Activated naive CD8-positive, alpha-beta T cell (primary cell): Measurements from ENCODE around the gene GRIN1.

Source experiments
- H3K27ac Mint-ChIP-seq: one replicate; pipeline ENCODE4 v1.8.0; 2021; ENCODE audit warnings: mixed read lengths
- H3K27me3 Mint-ChIP-seq: one replicate; pipeline ENCODE4 v1.8.0; 2021; ENCODE audit warnings: mixed read lengths
- H3K36me3 Mint-ChIP-seq: one replicate; pipeline ENCODE4 v1.8.0; 2021; ENCODE audit warnings: mixed read lengths
- H3K4me1 Mint-ChIP-seq: one replicate; pipeline ENCODE4 v1.8.0; 2021; ENCODE audit warnings: low read depth, mixed read lengths
- H3K4me3 Mint-ChIP-seq: one replicate; pipeline ENCODE4 v1.8.0; 2021; ENCODE audit warnings: mild to moderate bottlenecking, mixed read lengths
- H3K9me3 Mint-ChIP-seq: one replicate; pipeline ENCODE4 v1.8.0; 2021; ENCODE audit warnings: low read depth, mixed read lengths

Gene GRIN1

GRCh38 chr9:137192859-137193258 lies 53.9 kb downstream of the GRIN1 start:
- Mint-ChIP-seq H3K4me3 (no peak overlapping the region), H3K4me1 (peaks cover 11% of the 10 kb centered on the region), H3K9me3 (no peaks in the 10 kb centered on the region), H3K36me3 (no peaks in the 10 kb centered on the region), H3K27me3 (no peaks in the 10 kb centered on the region), H3K27ac (no peak overlapping the region)

GRCh38 chr9:137193771-137194170 lies 54.8 kb downstream of the GRIN1 start:
- Mint-ChIP-seq H3K36me3 (no peaks in the 10 kb centered on the region), H3K4me3 (no peak overlapping the region), H3K4me1 (peaks cover 9% of the 10 kb centered on the region), H3K9me3 (no peaks in the 10 kb centered on the region), H3K27me3 (no peaks in the 10 kb centered on the region), H3K27ac (no peak overlapping the region)

GRCh38 chr9:137194388-137194787 lies 55.4 kb downstream of the GRIN1 start:
- no peak overlapping the region for H3K4me3 Mint-ChIP-seq
- H3K27me3 Mint-ChIP-seq, result no peaks in the 10 kb centered on the region
- no peaks in the 10 kb centered on the region for H3K9me3 Mint-ChIP-seq
- H3K27ac Mint-ChIP-seq, result no peak overlapping the region
- H3K4me1 Mint-ChIP-seq, result peaks cover 6% of the 10 kb centered on the region
- no peaks in the 10 kb centered on the region for H3K36me3 Mint-ChIP-seq

- H3K36me3 Mint-ChIP-seq, result no peaks in the 10 kb centered on the region
- H3K27ac Mint-ChIP-seq, result no peak overlapping the region
- no peaks in the 10 kb centered on the region for H3K9me3 Mint-ChIP-seq
- no peak overlapping the region for H3K4me3 Mint-ChIP-seq
- H3K4me1 Mint-ChIP-seq, result peaks cover 6% of the 10 kb centered on the region
- no peaks in the 10 kb centered on the region for H3K27me3 Mint-ChIP-seq
Observed at GRCh38 chr9:137194909-137195308, 56.0 kb downstream of the GRIN1 start.

GRCh38 chr9:137195525-137196220 lies 56.7 kb downstream of the GRIN1 start:
- H3K4me3 Mint-ChIP-seq, result no peak overlapping the region
- H3K9me3 Mint-ChIP-seq, result no peaks in the 10 kb centered on the region
- no peaks in the 10 kb centered on the region for H3K27me3 Mint-ChIP-seq
- peaks cover 5% of the 10 kb centered on the region for H3K4me1 Mint-ChIP-seq
- H3K36me3 Mint-ChIP-seq, result no peaks in the 10 kb centered on the region
- no peak overlapping the region for H3K27ac Mint-ChIP-seq

- no peaks in the 10 kb centered on the region for H3K27me3 Mint-ChIP-seq
- no peaks in the 10 kb centered on the region for H3K36me3 Mint-ChIP-seq
- no peaks in the 10 kb centered on the region for H3K9me3 Mint-ChIP-seq
- H3K4me3 Mint-ChIP-seq, result no peak overlapping the region
- peaks cover 13% of the 10 kb centered on the region for H3K4me1 Mint-ChIP-seq
- no peak overlapping the region for H3K27ac Mint-ChIP-seq
Observed at GRCh38 chr9:137198051-137198901, 59.3 kb downstream of the GRIN1 start.

- Mint-ChIP-seq H3K36me3 (no peaks in the 10 kb centered on the region), H3K27ac (no peak overlapping the region), H3K27me3 (no peaks in the 10 kb centered on the region), H3K4me3 (no peak overlapping the region), H3K9me3 (no peaks in the 10 kb centered on the region), H3K4me1 (peaks cover 16% of the 10 kb centered on the region)
Observed at GRCh38 chr9:137198902-137199283, 59.9 kb downstream of the GRIN1 start.

GRCh38 chr9:137199411-137200121 lies 60.6 kb downstream of the GRIN1 start:
- H3K4me1 Mint-ChIP-seq, result peaks cover 23% of the 10 kb centered on the region
- peak overlapping the region; percentile 81 for H3K4me3 Mint-ChIP-seq
- no peaks in the 10 kb centered on the region for H3K27me3 Mint-ChIP-seq
- H3K36me3 Mint-ChIP-seq, result no peaks in the 10 kb centered on the region
- no peak overlapping the region for H3K27ac Mint-ChIP-seq
- H3K9me3 Mint-ChIP-seq, result no peaks in the 10 kb centered on the region

- no peaks in the 10 kb centered on the region for H3K9me3 Mint-ChIP-seq
- H3K27me3 Mint-ChIP-seq, result no peaks in the 10 kb centered on the region
- peak within 1 kb of the TSS; percentile 58 for H3K27ac Mint-ChIP-seq
- H3K36me3 Mint-ChIP-seq, result no peaks in the 10 kb centered on the region
- peaks cover 24% of the 10 kb centered on the region for H3K4me1 Mint-ChIP-seq
- H3K4me3 Mint-ChIP-seq, result peak within 1 kb of the TSS; percentile 83
Observed at GRCh38 chr9:137200311-137201204, 61.6 kb downstream of the GRIN1 start, which contains the start of gene TPRN. Gene TPRN (minus strand): TSS chr9:137200741. CDS start chr9:137200711, 30 bp downstream.

- H3K9me3 Mint-ChIP-seq, result no peaks in the 10 kb centered on the region
- no peaks in the 10 kb centered on the region for H3K27me3 Mint-ChIP-seq
- H3K27ac Mint-ChIP-seq, result peak overlapping the region; percentile 58
- peaks cover 26% of the 10 kb centered on the region for H3K4me1 Mint-ChIP-seq
- H3K4me3 Mint-ChIP-seq, result peak overlapping the region; percentile 83
- no peaks in the 10 kb centered on the region for H3K36me3 Mint-ChIP-seq
Observed at GRCh38 chr9:137201205-137201868, 62.4 kb downstream of the GRIN1 start.

GRCh38 chr9:137202966-137203365 lies 64.0 kb downstream of the GRIN1 start:
- Mint-ChIP-seq H3K4me3 (peak overlapping the region; percentile 40), H3K27ac (no peak overlapping the region), H3K36me3 (peaks cover 3% of the 10 kb centered on the region), H3K9me3 (no peaks in the 10 kb centered on the region), H3K27me3 (no peaks in the 10 kb centered on the region), H3K4me1 (peaks cover 39% of the 10 kb centered on the region)

- H3K27me3 Mint-ChIP-seq, result no peaks in the 10 kb centered on the region
- no peaks in the 10 kb centered on the region for H3K9me3 Mint-ChIP-seq
- H3K36me3 Mint-ChIP-seq, result peaks cover 3% of the 10 kb centered on the region
- peaks cover 37% of the 10 kb centered on the region for H3K4me1 Mint-ChIP-seq
- H3K27ac Mint-ChIP-seq, result peak overlapping the region; percentile 93
- peak overlapping the region; percentile 95 for H3K4me3 Mint-ChIP-seq
Observed at GRCh38 chr9:137204731-137205125, 65.8 kb downstream of the GRIN1 start.

GRCh38 chr9:137205126-137206069 lies 66.4 kb downstream of the GRIN1 start, which contains the start of the genes NDOR1 and TMEM203:
Gene NDOR1 (plus strand): TSS chr9:137205700. CDS start chr9:137205778, 78 bp downstream.
Gene TMEM203 (minus strand): TSS chr9:137205648. CDS start chr9:137205414, 234 bp downstream.
- Mint-ChIP-seq H3K27ac (peak within 1 kb of the TSS; percentile 93), H3K4me1 (peaks cover 37% of the 10 kb centered on the region), H3K36me3 (peaks cover 3% of the 10 kb centered on the region), H3K27me3 (no peaks in the 10 kb centered on the region), H3K9me3 (no peaks in the 10 kb centered on the region), H3K4me3 (peak within 1 kb of the TSS; percentile 95)
